Measurements from ENCODE around the gene CTXN1. TPM values are rescaled to one million over a fixed set of nuclear protein-coding genes. Genes with fewer than 3 reads are reported as not detected.

The CTXN1 gene
- total RNA-seq, 2 donors from 2014 or later = 0.91 to 0.97 TPM

GRCh38 chr19:7928741-7929701 is 3.1 kb upstream of the CTXN1 start:
- DNase-seq (peak; percentile 32), ATAC-seq (peak; percentile 4 to 8)
- intact Hi-C loops (cut with DNase I) = no loop called here

DNA sequence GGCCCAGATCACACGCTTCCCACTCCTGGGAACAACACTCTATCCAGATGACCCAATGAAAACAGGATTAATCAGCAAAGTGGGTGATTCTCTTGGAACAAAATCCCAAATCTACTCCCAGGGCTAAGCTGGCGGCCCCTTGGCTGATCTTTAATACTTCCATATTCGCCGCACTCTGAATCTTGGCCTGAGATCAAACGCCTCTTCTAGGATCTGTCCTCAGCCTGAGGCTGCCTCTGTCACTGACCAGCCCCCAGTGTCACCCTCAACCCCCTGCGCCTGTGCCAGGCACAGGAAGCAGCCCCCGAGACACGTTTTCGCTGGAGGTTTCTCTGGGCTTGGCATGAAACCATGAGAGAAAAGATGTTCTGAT is 2.4 kb upstream of the CTXN1 start:
- intact Hi-C loops (cut with DNase I) = no loop called here
- DNase-seq (peak; percentile 39), ATAC-seq (peak; percentile 9 to 45)

DNA sequence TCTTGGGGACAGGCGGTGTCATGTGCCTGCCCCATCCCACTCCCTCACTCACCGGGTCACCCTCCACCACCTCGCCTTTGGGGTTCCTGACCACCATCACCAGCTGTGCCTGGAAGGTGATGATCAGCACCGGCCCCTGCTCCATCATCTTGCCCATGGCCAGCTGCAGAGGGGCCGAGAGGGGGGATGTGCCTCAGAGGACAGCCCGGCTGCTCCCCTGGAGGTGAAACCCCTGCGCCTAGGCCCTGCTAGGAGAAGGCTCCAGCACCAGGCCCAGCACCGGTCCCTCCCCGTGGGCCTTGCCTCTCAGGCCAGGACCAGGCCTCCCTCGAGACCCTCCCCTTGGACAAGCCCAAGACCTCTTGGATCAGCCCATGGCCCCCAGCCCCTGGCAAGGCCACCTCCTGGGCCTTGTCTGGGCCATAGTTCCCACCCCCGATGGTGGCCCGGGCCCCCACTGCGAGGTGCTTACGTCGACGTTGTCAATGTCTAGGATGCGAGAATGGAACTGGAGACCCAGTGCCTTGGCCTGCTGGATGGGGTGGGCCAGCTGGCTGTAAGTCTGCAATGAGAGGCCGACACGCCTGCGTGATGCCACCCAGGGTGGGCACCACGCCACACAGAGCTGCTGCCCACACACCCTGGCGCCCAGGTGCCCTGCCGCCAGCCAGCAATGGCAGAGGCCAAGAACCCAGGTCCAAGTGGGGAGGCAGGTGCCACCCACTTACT is 1.8 kb upstream of the CTXN1 start:
- peak in 1 of 2 donors; percentile 3 for ATAC-seq
- DNase-seq = peak; percentile 35
- intact Hi-C loops (cut with DNase I) = no loop called here

- ATAC-seq = no peak
- peak; percentile 39 for DNase-seq
- intact Hi-C loops (cut with DNase I) = no loop called here
These were observed 1.0 kb upstream of the CTXN1 start for GRCh38 chr19:7926727-7927604.

DNA sequence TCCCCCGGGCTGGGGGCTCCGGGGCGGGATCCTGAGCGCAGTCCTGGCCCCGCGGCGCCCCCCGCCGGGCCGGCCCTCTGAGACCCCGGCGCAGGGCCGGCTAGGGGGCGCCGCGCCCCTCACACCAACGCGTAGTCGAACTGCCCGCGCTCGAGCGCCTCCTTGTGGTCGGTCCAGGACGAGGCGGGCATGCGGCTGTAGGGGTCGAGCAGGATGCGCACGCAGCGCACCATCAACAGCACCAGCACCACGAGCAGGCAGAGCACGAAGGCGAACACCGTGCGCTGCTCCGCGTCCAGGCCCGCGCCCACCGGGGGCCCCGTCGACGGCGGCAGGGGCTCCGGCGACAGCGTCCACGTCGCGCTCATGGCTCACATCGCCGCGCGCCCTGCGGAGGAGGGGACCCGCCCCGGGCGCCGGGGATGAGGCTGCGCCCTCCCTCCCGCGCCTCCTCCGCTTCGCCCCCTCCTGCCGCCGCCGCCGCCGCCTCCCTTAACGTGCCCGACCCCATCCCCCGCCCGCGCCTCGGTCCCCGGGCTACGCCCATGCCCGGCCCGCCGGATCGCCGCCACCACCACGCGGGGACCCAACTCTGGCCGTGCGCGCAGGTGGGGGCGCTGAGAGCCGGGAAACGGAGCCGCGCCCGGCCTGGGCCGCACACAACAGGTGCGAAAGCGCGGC is 624 bp downstream of the CTXN1 start:
- peak; percentile 80 for DNase-seq
- ATAC-seq = no peak
- intact Hi-C loops (cut with DNase I) = no loop called here

DNA sequence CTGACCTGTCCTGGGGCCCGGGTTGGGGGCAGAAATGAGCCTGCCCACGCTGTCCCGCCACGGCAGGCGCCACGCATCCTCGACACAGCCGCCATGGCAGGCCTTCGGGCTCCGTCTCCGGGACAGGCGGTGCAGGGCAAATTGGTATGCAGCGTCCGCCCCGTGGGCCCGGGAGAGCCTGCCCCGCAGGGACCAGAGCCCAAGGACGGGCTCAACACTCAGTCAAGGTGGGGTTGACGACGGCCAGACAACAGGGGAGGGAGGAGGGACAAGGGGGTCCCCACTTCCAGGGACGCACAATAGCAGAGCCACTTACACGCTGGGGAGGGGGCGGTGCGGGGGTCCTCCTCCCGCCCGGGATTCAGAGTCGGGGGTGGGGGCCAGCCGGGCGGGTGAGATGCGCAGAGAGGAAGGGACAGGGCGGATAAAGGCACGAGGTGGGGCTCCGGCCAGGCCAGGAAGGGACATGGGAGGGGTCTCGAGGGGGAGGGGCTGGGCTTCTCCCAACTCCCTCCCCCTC is 1.2 kb downstream of the CTXN1 start:
- DNase-seq = no peak
- no peak for ATAC-seq
- intact Hi-C loops (cut with DNase I) = no loop called here

DNA sequence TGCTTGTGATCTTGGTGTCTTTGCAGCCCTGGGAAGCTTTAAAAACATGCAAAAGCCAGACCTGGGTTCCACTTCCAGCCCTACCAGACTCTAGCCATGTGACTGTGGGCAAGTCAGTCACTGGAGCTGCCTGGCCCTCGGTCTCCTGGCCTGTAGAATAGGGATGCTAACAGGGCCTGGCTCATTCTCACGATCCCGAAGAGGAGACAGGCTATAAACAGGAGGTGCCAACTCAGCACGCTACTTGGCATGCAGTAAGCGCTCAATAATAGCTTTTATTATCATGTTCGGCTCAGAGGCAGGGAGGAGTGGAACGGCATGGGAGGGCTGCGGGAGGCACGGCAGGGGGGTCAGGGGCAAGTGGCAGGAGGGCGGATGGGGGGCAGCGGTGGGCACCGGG is 1.7 kb downstream of the CTXN1 start:
- ATAC-seq (no peak), DNase-seq (no peak)
- intact Hi-C loops (cut with DNase I) = no loop called here

- intact Hi-C loops (cut with DNase I) = no loop called here
- no peak for ATAC-seq
These were observed 2.4 kb downstream of the CTXN1 start for GRCh38 chr19:7923295-7924191.

DNA sequence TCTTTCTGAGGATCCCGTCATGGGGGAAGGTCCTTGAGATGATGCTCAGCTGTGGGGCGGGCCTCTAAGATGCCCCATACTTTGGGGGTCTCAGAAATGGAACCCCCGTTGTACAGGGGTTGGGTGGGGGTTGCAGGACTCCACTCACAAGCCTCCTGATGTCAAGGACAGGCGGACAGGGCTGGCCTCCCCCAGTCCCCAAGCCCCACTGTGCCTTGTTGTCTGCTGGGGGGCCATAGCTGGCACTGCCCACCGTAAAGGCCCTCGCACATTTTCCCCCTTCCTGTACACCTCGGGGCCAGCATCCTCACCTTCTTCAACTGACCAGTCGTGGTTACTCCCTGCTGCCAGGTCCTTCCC is 3.1 kb downstream of the CTXN1 start:
- intact Hi-C loops (cut with DNase I) = no loop called here
- ATAC-seq = no peak
- no peak for DNase-seq

More at GRCh38 chr19:7923295-7924191, 2.4 kb downstream of the CTXN1 start:
- no peak for DNase-seq

- DNase-seq (no peak), ATAC-seq (no peak)
- intact Hi-C loops (cut with DNase I) = no loop called here
These were observed 3.7 kb downstream of the CTXN1 start for GRCh38 chr19:7921967-7922835.

- no peak for ATAC-seq
- no peak for DNase-seq
These were observed 4.5 kb downstream of the CTXN1 start for GRCh38 chr19:7921302-7921966.

GRCh38 chr19:7920519-7921301 is 5.2 kb downstream of the CTXN1 start:
- peak; percentile 100 for DNase-seq
- intact Hi-C loops (cut with DNase I) = no loop called here
- ATAC-seq = peak; percentile 88

More at GRCh38 chr19:7921302-7921966, 4.5 kb downstream of the CTXN1 start:
- intact Hi-C loops (cut with DNase I) = no loop called here

GRCh38 chr19:7919610-7920518 is 6.1 kb downstream of the CTXN1 start, which contains the start of gene SNAPC2:
TSS of gene SNAPC2 (plus strand) at chr19:7920338. CDS start at chr19:7920367, 29 bp downstream.
- ATAC-seq = peak; percentile 73 to 76
- intact Hi-C loops (cut with DNase I) = no loop called here
- peak; percentile 98 for DNase-seq
